ENCODE measurements around the gene LTBR. TPM values are rescaled to one million over a fixed set of nuclear protein-coding genes. Genes with fewer than 3 reads are reported as not detected.

Gene LTBR
- total and polyA plus RNA-seq, 12 donors: 34.6 to 295 (median 140) TPM

GRCh38 chr12:6360080-6360571, 23.8 kb upstream of the LTBR start:
- 78 to 92% (median 87%) methylated on average over 7 of the region's 7 CpGs for WGBS, 4 donors
- Histone ChIP-seq H3K36me3 (replicated peaks in 1 of 2) (no peaks in the 10 kb centered on the region), H3K4me3 (no peak overlapping the region), H3K27me3 (no peaks in the 10 kb centered on the region), H3K4me1 (replicated peaks in 1 of 2) (peaks cover 0 to 8% of the 10 kb centered on the region in 2 donors), H3K27ac (no peak overlapping the region), H3K9me3 (replicated peaks in 1 of 3) (no peaks in the 10 kb centered on the region)
- TF ChIP-seq CTCF (IDR thresholded peaks at IDR 0.05): no peak
- TF ChIP-seq POLR2A (IDR thresholded peaks at IDR 0.05): no peak
- intact Hi-C loops (cut with DNase I): no loop called here
- no peak for DNase-seq

DNA sequence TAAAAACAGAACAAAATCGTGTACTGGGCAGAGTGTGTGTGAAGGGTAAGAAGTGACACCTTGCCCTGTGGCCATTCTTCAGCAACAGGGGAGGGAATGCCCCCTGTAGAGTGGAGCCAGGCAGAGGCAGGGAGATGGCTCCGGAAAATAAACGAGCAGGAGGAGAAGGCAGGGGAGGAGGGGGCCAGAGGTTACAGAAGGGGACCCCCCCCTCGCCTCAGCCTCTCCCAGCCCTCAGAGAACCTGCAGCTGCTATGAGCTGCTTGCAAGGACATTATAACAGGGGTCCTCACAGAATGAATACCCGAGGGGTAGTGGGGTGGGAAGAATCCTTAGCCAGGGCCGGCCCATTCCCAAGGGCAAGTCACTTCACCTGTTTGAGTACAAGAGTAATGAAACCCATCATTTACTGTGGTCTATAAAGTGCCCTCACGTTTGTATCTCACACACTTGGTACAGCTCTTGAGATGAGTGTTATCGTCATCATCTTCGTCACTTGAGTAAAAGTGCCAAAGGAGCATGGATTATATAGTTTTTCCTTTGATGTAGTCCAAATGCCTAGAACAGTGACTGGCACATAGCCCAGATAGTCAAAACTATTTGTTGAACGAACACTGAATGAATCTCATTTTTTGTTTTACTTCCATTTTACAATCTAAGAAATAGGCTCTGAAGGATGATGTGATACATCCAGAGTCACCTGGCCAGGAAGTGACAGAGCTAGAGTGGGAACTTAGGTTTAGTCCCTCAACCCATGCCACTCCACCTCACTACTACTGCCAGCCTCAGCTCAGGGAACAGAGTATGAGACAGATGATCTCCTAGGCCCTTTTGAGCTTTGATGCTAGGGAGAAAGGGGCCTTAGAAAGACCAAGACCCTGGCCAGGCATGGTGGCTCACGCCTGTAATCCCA, 23.1 kb upstream of the LTBR start:
- Histone ChIP-seq H3K27me3 (no peaks in the 10 kb centered on the region), H3K4me3 (no peak overlapping the region), H3K27ac (peak overlapping the region in 1 of 5 donors; percentile 6), H3K9me3 (replicated peaks in 1 of 3) (no peaks in the 10 kb centered on the region), H3K4me1 (replicated peaks in 1 of 2) (peaks cover 0 to 8% of the 10 kb centered on the region in 2 donors), H3K36me3 (replicated peaks in 1 of 2) (no peaks in the 10 kb centered on the region)
- 70 to 79% (median 76%) methylated on average over 11 of the region's 11 CpGs for WGBS, 4 donors
- DNase-seq: no peak
- intact Hi-C loops (cut with DNase I): no loop called here
- TF ChIP-seq CTCF (IDR thresholded peaks at IDR 0.05) (no peak), POLR2A (IDR thresholded peaks at IDR 0.05) (no peak)

- H3K36me3 ChIP-seq (replicated peaks in 1 of 2): no peaks in the 10 kb centered on the region
- TF ChIP-seq CTCF (IDR thresholded peaks at IDR 0.05) (no peak), POLR2A (IDR thresholded peaks at IDR 0.05) (no peak)
- no peak overlapping the region for H3K4me3 ChIP-seq
- 68 to 90% (median 83%) methylated on average over 8 to 14 of the region's 14 CpGs for WGBS, 4 donors
- H3K9me3 ChIP-seq (replicated peaks in 1 of 3): no peaks in the 10 kb centered on the region
- intact Hi-C loops (cut with DNase I): no loop called here
- peak overlapping the region in 1 of 5 donors; percentile 67 for H3K27ac ChIP-seq
- no peaks in the 10 kb centered on the region for H3K27me3 ChIP-seq
- H3K4me1 ChIP-seq (replicated peaks in 1 of 2): peaks cover 0 to 8% of the 10 kb centered on the region in 2 donors
- peak in 4 of 7 donors; percentile 43 to 62 (median 48) for DNase-seq
Measured at GRCh38 chr12:6361834-6362233, 22.1 kb upstream of the LTBR start.

DNA sequence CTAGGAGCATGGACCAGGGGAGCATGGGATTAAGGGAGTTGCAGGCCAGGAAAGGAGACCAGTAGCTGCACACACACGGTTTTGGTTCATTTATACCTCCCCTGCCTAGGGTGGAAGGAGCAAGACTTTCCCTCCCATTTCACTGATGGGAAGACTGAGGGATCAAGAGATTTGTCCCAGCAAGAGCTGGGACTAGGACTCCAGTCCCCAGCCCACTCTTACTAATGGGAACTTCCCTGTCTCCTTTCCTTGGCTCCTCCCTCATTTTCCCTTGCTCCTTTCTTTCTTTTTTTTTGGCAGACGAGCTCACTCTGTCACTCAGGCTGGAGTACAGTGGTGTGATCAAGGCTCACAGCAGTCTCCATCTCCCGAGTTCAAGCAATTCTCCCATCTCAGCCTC, 21.6 kb upstream of the LTBR start:
- no peak for TF ChIP-seq CTCF (IDR thresholded peaks at IDR 0.05)
- TF ChIP-seq POLR2A (IDR thresholded peaks at IDR 0.05): no peak
- Histone ChIP-seq H3K27ac (peak overlapping the region in 1 of 5 donors; percentile 67), H3K4me1 (replicated peaks in 1 of 2) (peaks cover 0 to 8% of the 10 kb centered on the region in 2 donors), H3K4me3 (no peak overlapping the region), H3K9me3 (replicated peaks in 1 of 3) (no peaks in the 10 kb centered on the region), H3K27me3 (no peaks in the 10 kb centered on the region), H3K36me3 (replicated peaks in 1 of 2) (no peaks in the 10 kb centered on the region)
- intact Hi-C loops (cut with DNase I): no loop called here
- 66 to 75% (median 68%) methylated on average over 3 of the region's 3 CpGs for WGBS, 4 donors
- no peak for DNase-seq

All from adrenal gland (tissue), 12 donors.